ENCODE data around the gene ZNF32.
"Not testable (repeated sequence)": the region's sequence is repeated elsewhere in the genome, so short reads cannot be mapped to it uniquely, and the experiment has no call there.

ZNF32 gene

GRCh38 chr10:43679509-43679908 is 30.8 kb upstream of the ZNF32 start:
- DNase-seq, result no peak

GRCh38 chr10:43678654-43679053 is 30.0 kb upstream of the ZNF32 start:
- DNase-seq, result no peak

GRCh38 chr10:43676901-43677300 is 28.2 kb upstream of the ZNF32 start:
- DNase-seq, result no peak

GRCh38 chr10:43676331-43676730 is 27.6 kb upstream of the ZNF32 start:
- DNase-seq, result no peak

GRCh38 chr10:43674553-43675210 is 26.0 kb upstream of the ZNF32 start:
- no peak for DNase-seq

- no peak for DNase-seq
These were observed 24.8 kb upstream of the ZNF32 start for GRCh38 chr10:43673471-43673870.

GRCh38 chr10:43671659-43672531 is 23.2 kb upstream of the ZNF32 start:
- peak in 1 of 2 experiments; percentile 15 for DNase-seq

- no peak for DNase-seq
These were observed 20.7 kb upstream of the ZNF32 start for GRCh38 chr10:43669386-43669785.

- DNase-seq, result no peak
These were observed 19.2 kb upstream of the ZNF32 start for GRCh38 chr10:43667761-43668386.

- no peak for DNase-seq
These were observed 18.6 kb upstream of the ZNF32 start for GRCh38 chr10:43667317-43667731.

GRCh38 chr10:43666552-43666951 is 17.9 kb upstream of the ZNF32 start:
- DNase-seq, result no peak

GRCh38 chr10:43665054-43665453 is 16.4 kb upstream of the ZNF32 start:
- DNase-seq, result no peak

- DNase-seq, result no peak
These were observed 9.5 kb upstream of the ZNF32 start for GRCh38 chr10:43658227-43658626.

- no peak for DNase-seq
These were observed 6.6 kb upstream of the ZNF32 start for GRCh38 chr10:43655311-43655710.

GRCh38 chr10:43653746-43654145 is 5.1 kb upstream of the ZNF32 start:
- DNase-seq, result no peak

- DNase-seq, result no peak
These were observed 473 bp upstream of the ZNF32 start for GRCh38 chr10:43649185-43649523.

- DNase-seq, result no peak
These were observed 635 bp downstream of the ZNF32 start for GRCh38 chr10:43648095-43648397.

GRCh38 chr10:43647576-43647975 is 1.1 kb downstream of the ZNF32 start:
- DNase-seq, result no peak

- DNase-seq, result no peak
These were observed 2.8 kb downstream of the ZNF32 start for GRCh38 chr10:43645866-43646265.

GRCh38 chr10:43644252-43644651 is 4.4 kb downstream of the ZNF32 start:
- DNase-seq, result no peak

- DNase-seq, result no peak
These were observed 8.1 kb downstream of the ZNF32 start for GRCh38 chr10:43640603-43641002.

- DNase-seq, result not testable (repeated sequence)
These were observed 12.9 kb downstream of the ZNF32 start for GRCh38 chr10:43635816-43636215.

- DNase-seq, result no peak
These were observed 19.7 kb downstream of the ZNF32 start for GRCh38 chr10:43628956-43629355.

GRCh38 chr10:43627942-43628341 is 20.7 kb downstream of the ZNF32 start:
- no peak for DNase-seq

All from stimulated activated CD4-positive, alpha-beta T cell treated with anti-CD3 and anti-CD28 coated beads, Interleukin-4, amount 100 ng/mL, for 4 hours (primary cell).